OCI-LY7 (cell line): Measurements from ENCODE around the gene PIK3R1.

Source experiments
- EZH2phosphoT487 ChIP-seq: fragments of 200-600 bp; sonication (generic); IDR thresholded peaks from 2 replicates; pipeline ENCODE4 v1.6.1; 2018; ENCODE audit warnings: low read depth, borderline replicate concordance, mild to moderate bottlenecking, mixed run types, antibody characterized with exemption, low read length, moderate library complexity, mixed read lengths
- TF ChIP-seq, protein P1 (sequence below): fragments of 200-600 bp; sonication (generic); conservative IDR thresholded peaks from 2 replicates; pipeline ENCODE4 v1.5.1; 2014; ENCODE audit warnings: mild to moderate bottlenecking, antibody characterized with exemption, low read length, moderate library complexity, mixed read lengths

DNA sequence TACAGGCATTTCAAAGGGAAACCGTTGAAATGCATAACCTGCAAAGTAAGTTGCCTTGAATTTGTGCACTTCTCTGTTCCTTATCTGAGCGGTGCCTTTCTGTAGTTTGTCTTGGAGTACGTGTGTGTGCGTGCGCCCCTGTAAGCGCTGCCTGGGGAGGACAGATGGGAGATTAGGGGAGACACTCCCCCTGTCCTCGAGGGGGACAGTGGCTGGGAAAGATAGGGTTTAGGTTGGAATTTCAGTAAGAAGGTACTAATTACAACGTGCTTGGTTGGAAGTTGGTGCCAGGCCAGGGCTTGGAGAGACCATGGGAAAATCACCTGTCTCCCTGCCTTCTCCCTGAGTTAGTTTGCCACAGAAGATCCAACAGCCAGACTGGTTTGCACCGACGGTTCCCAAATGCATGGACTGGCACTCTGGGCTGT lies 73.2 kb downstream of the PIK3R1 start:
- TF ChIP-seq, protein P1, sequence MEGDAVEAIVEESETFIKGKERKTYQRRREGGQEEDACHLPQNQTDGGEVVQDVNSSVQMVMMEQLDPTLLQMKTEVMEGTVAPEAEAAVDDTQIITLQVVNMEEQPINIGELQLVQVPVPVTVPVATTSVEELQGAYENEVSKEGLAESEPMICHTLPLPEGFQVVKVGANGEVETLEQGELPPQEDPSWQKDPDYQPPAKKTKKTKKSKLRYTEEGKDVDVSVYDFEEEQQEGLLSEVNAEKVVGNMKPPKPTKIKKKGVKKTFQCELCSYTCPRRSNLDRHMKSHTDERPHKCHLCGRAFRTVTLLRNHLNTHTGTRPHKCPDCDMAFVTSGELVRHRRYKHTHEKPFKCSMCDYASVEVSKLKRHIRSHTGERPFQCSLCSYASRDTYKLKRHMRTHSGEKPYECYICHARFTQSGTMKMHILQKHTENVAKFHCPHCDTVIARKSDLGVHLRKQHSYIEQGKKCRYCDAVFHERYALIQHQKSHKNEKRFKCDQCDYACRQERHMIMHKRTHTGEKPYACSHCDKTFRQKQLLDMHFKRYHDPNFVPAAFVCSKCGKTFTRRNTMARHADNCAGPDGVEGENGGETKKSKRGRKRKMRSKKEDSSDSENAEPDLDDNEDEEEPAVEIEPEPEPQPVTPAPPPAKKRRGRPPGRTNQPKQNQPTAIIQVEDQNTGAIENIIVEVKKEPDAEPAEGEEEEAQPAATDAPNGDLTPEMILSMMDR = no peak
- TF ChIP-seq EZH2phosphoT487 = no peak
